H1 (cell line): ENCODE results near the gene CENPB. TPM values are rescaled to one million over a fixed set of nuclear protein-coding genes. Genes with fewer than 3 reads are reported as not detected.

ENCODE experiments used
- ASH2L ChIP-seq: fragments of 200-600, 300-600 bp; sonication (generic); IDR thresholded peaks from one replicate; pipeline ENCODE4 v1.7.1; 2017; ENCODE audit warnings: low read length
- BACH1 ChIP-seq: IDR thresholded peaks from 2 replicates; pipeline ENCODE4 v1.6.1; 2012; ENCODE audit warnings: low read length, improper control_type of control experiment
- CBX5 ChIP-seq: fragments of 300-800, 300-1000 bp; sonication (generic); IDR thresholded peaks from 2 replicates; pipeline ENCODE4 v1.7.1; 2016; ENCODE audit warnings: antibody characterized with exemption, low read length, low read depth
- GTF2F1 ChIP-seq: IDR thresholded peaks from 2 replicates; pipeline ENCODE4 v1.6.1; 2012; ENCODE audit warnings: low read depth, low read length, improper control_type of control experiment, borderline replicate concordance
- HDAC6 ChIP-seq: IDR thresholded peaks from one replicate; pipeline ENCODE4 v1.7.1; 2012; ENCODE audit warnings: low read depth, mild to moderate bottlenecking, inconsistent platforms, low read length, moderate library complexity
- KDM4A ChIP-seq: IDR thresholded peaks from one replicate; pipeline ENCODE4 v1.7.1; 2012; ENCODE audit warnings: low read depth, mild to moderate bottlenecking, moderate library complexity, low read length, inconsistent platforms; ENCODE audit not compliant: severe bottlenecking
- KDM5A ChIP-seq: fragments of 200-600 bp; IDR thresholded peaks from 2 replicates; pipeline ENCODE4 v1.7.1; 2012; ENCODE audit warnings: mild to moderate bottlenecking, low read length, inconsistent platforms, mixed read lengths
- NANOG ChIP-seq: IDR thresholded peaks from 2 replicates; pipeline ENCODE4 v1.6.1; 2011; ENCODE audit warnings: low read length, low read depth, mild to moderate bottlenecking, inconsistent platforms; ENCODE audit not compliant: insufficient read depth, poor library complexity, severe bottlenecking
- NRF1 ChIP-seq: IDR thresholded peaks from 2 replicates; pipeline ENCODE4 v1.6.1; 2011; ENCODE audit warnings: mild to moderate bottlenecking, low read depth, low read length, improper control_type of control experiment
- PHF8 ChIP-seq: fragments of 200-600 bp; sonication (generic); conservative IDR thresholded peaks from 2 replicates; pipeline ENCODE4 v1.7.1; 2012; ENCODE audit warnings: low read depth, mild to moderate bottlenecking, inconsistent platforms, low read length, moderate library complexity
- RAD21 ChIP-seq, 2 experiments: IDR thresholded peaks in 1 of 2; conservative IDR thresholded peaks in 1 of 2; 2 replicates each; pipeline ENCODE4 v1.6.1; 2011; ENCODE audit warnings: low read depth in 2 of 2, low read length in 2 of 2, improper control_type of control experiment in 1 of 2, inconsistent platforms in 1 of 2, mild to moderate bottlenecking in 1 of 2, moderate library complexity in 1 of 2
- SIRT6 ChIP-seq: IDR thresholded peaks from one replicate; pipeline ENCODE4 v1.7.1; 2012; ENCODE audit warnings: low read length, inconsistent platforms
- SP1 ChIP-seq: IDR thresholded peaks from 2 replicates; pipeline ENCODE4 v1.6.1; 2011; ENCODE audit warnings: low read depth, low read length
- SP2 ChIP-seq: IDR thresholded peaks from 2 replicates; pipeline ENCODE4 v1.6.1; 2012; ENCODE audit warnings: mild to moderate bottlenecking, low read length, inconsistent platforms
- SRF ChIP-seq: IDR thresholded peaks from 2 replicates; pipeline ENCODE4 v1.6.1; 2011; ENCODE audit warnings: mild to moderate bottlenecking, low read depth, low read length, moderate library complexity
- TAF1 ChIP-seq: IDR thresholded peaks from 2 replicates; pipeline ENCODE4 v1.6.1; 2011; ENCODE audit warnings: mild to moderate bottlenecking, low read depth, low read length
- TAF7 ChIP-seq: optimal IDR thresholded peaks from 2 replicates; pipeline ENCODE3; 2011; ENCODE audit warnings: low read depth, mild to moderate bottlenecking, inconsistent platforms, low read length, moderate library complexity, borderline replicate concordance
- TCF12 ChIP-seq: IDR thresholded peaks from 2 replicates; pipeline ENCODE4 v1.6.1; 2011; ENCODE audit warnings: low read depth, mild to moderate bottlenecking, low read length
- polyA plus RNA-seq, 7 experiments: library from polyadenylated mRNA; depleted of rRNA in 3 of 7; stranded (reverse) in 5 of 7; unstranded in 2 of 7; fragments of >200 nt in 5 of 7; fragments of 200-250 nt in 2 of 7; gene quantifications; 1 replicate in 5 of 7; 2 replicates in 1 of 7; 4 replicates in 1 of 7; pipeline versions ENCODE4 v1.2.1 to v1.2.3, GENCODE V29; 2011 to 2013; ENCODE audit warnings: missing spikeins in 2 of 7, mixed read lengths in 2 of 7
- total RNA-seq: library from RNA; stranded (reverse); fragmentation: NEBNext Ultra II Directional; extraction: Animal tissue kit (Norgen Biotek cat#: 25700); gene quantifications from 2 replicates; pipeline ENCODE4 v1.2.1, GENCODE V29; 2021
- TF ChIP-seq, protein P1 (sequence below): IDR thresholded peaks from 2 replicates; pipeline ENCODE4 v1.6.1; 2012; ENCODE audit warnings: low read length, inconsistent platforms
- TF ChIP-seq, protein P2 (sequence below): IDR thresholded peaks from 2 replicates; pipeline ENCODE4 v1.6.1; 2012; ENCODE audit warnings: inconsistent platforms
- TF ChIP-seq, protein P3 (sequence below): IDR thresholded peaks from 2 replicates; pipeline ENCODE4 v1.6.1; 2011; ENCODE audit warnings: low read depth, mild to moderate bottlenecking, low read length; ENCODE audit not compliant: insufficient read depth

The CENPB gene
- total and polyA plus RNA-seq, 2 of the 8 experiments (the other 6 are each of a cell fraction or from before 2014, with no cell fraction given), result 17.7 to 51.6 TPM

DNA sequence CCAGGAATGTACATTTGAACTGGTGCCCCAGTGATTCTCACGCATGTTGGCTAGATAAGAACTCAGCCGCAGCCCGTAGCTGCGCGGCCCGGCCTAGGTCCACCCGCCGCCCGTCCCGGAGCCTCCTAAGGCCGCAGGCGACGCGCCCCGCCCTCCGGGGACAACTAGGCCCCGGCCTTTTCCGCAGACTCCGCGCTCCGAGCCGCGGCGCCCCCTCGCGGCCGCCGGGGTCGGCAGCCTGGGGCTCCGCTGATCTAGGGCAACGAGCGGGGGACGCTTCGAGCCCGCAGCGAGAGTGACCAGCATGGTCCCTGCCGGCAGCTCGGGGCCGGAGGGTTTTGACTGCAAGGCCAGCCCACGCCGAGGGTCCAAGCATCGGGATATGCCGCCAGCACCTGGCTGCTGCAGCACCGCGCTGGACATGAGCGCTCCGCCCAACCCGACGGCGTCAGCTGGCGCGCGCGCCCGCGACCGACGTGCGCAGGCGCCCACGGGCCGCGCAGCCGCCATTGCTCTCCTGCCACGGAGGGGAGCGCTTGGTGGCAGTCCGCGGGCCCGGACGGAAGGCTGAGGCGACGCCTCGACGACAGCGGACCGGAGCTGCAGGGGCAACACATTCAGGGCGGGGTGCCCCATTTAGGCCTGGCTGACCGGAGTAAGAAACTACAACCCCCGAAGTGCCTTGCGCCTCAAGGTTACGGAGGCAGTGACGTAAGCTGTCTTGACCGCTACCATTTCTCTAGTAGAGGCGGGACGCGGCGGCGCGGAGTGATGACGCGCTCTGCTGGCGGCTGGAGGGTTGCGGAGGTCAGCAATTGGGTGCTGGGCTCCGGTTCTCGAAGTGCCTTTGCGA is 33.7 kb upstream of the CENPB start, which contains the start of gene AP5S1 (continued):
- TF ChIP-seq, protein P1, sequence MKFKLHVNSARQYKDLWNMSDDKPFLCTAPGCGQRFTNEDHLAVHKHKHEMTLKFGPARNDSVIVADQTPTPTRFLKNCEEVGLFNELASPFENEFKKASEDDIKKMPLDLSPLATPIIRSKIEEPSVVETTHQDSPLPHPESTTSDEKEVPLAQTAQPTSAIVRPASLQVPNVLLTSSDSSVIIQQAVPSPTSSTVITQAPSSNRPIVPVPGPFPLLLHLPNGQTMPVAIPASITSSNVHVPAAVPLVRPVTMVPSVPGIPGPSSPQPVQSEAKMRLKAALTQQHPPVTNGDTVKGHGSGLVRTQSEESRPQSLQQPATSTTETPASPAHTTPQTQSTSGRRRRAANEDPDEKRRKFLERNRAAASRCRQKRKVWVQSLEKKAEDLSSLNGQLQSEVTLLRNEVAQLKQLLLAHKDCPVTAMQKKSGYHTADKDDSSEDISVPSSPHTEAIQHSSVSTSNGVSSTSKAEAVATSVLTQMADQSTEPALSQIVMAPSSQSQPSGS, result peak; percentile 30; the same call in 1 of the 2 replicates
- TF ChIP-seq NRF1, result peak; percentile 49; the same call in 1 of the 2 replicates
- peak; percentile 78 for TF ChIP-seq SRF
- no peak for TF ChIP-seq GTF2F1
- TF ChIP-seq CBX5, result no peak
- TF ChIP-seq TAF1, result peak; percentile 86
- TF ChIP-seq, protein P2, sequence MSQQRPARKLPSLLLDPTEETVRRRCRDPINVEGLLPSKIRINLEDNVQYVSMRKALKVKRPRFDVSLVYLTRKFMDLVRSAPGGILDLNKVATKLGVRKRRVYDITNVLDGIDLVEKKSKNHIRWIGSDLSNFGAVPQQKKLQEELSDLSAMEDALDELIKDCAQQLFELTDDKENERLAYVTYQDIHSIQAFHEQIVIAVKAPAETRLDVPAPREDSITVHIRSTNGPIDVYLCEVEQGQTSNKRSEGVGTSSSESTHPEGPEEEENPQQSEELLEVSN, result 0 out of 2 replicates have a peak, but pooled peaks have one; percentile 22
- TF ChIP-seq SP2, result no peak
- TF ChIP-seq, protein P3, sequence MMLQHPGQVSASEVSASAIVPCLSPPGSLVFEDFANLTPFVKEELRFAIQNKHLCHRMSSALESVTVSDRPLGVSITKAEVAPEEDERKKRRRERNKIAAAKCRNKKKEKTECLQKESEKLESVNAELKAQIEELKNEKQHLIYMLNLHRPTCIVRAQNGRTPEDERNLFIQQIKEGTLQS, result peak; percentile 91
- peak; percentile 100 for TF ChIP-seq ASH2L
- TF ChIP-seq PHF8, result peak; percentile 88
- peak; percentile 69 to 81 for TF ChIP-seq RAD21 (IDR thresholded peaks at IDR 0.05 in 1 of 2, conservative IDR thresholded peaks at IDR 0.05 in 1 of 2; ENCODE audit: low read depth in 2 of 2, low read length in 2 of 2)
- TF ChIP-seq HDAC6, result no peak
- TF ChIP-seq BACH1, result 0 out of 2 replicates have a peak, but pooled peaks have one; percentile 7
- TF ChIP-seq NANOG, result no peak
- peak; percentile 58; the same call in 1 of the 2 replicates for TF ChIP-seq SP1
- TF ChIP-seq TCF12, result no peak
- peak; percentile 97 for TF ChIP-seq KDM4A
- TF ChIP-seq TAF7, result peak; percentile 75
- TF ChIP-seq KDM5A, result 0 out of 2 replicates have a peak, but pooled peaks have one; percentile 19
- no peak for TF ChIP-seq SIRT6
